Muscle of back (tissue), 11 donors: ENCODE data around the gene MAFB. TPM values are rescaled to one million over a fixed set of nuclear protein-coding genes. Genes with fewer than 3 reads are reported as not detected.

Source experiments
- DNase-seq, 3 donors: peaks; one replicate each; pipeline versions ENCODE4 v3.0.0 to v3.0.0-alpha.2; 2013
- polyA plus RNA-seq, 10 donors: library from polyadenylated mRNA; unstranded; fragments of 120-200 nt; gene quantifications; one replicate each; pipeline ENCODE4 v1.2.1, GENCODE V29; 2013; ENCODE audit not compliant: insufficient read length in 10 of 10

The MAFB gene
- polyA plus RNA-seq, 10 donors = 7.4 to 18.3 (median 10.3) TPM

- DNase-seq = no peak
Measured at GRCh38 chr20:40636486-40636885, 52.5 kb downstream of the MAFB start.

DNA sequence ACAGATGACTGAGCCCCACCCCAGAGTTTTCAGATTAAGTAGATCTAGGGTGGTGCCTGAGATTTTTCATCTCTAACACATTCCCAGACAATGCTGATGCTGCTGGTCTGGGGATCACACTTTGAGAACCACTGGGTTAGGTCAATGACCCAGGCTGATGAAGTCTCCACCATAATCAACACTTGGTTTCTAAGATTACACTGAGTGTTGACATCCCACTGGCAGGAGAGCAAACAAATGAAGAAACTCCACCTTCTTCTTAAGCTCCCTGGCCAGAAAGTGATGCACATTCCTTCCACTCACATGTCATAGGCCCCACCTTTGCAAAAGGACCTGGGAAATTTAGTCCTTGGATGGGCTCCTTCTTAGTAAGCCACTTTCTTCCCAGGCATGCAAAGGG, 53.1 kb downstream of the MAFB start:
- DNase-seq = no peak
